Activated CD8-positive, alpha-beta T cell treated with anti-CD3 and anti-CD28 coated beads for 36 hours (primary cell): ENCODE results near the gene CLDN5. TPM values are rescaled to one million over a fixed set of nuclear protein-coding genes. Genes with fewer than 3 reads are reported as not detected.

Experiments used
- ATAC-seq: fragments of 200-7000 bp; cut with Tn5 transposase; one replicate; pipeline ENCODE4 v1.10.0; 2021; ENCODE audit warnings: mild to moderate bottlenecking, moderate library complexity
- CTCF ChIA-PET: fragments of 350-600 bp; sonication (Branson Sonifier 250); formaldehyde crosslinking; loops from one replicate; lab custom pipeline; 2021; ENCODE audit warnings: antibody characterized with exemption; lab: Charles Lee
- POLR2A ChIA-PET: fragments of 350-600 bp; sonication (Branson Sonifier 250); formaldehyde crosslinking; loops from one replicate; lab custom pipeline; 2021; ENCODE audit warnings: antibody characterized with exemption; lab: Charles Lee
- DNase-seq: peaks from one replicate; pipeline ENCODE4 v3.0.0-alpha.2; 2020
- H3K27ac Mint-ChIP-seq: one replicate; pipeline ENCODE4 v1.8.0; 2021; ENCODE audit warnings: mild to moderate bottlenecking, mixed read lengths
- H3K27me3 Mint-ChIP-seq: one replicate; pipeline ENCODE4 v1.8.0; 2021; ENCODE audit warnings: mixed read lengths
- H3K36me3 Mint-ChIP-seq: one replicate; pipeline ENCODE4 v1.8.0; 2021; ENCODE audit warnings: low read depth, mixed read lengths
- H3K4me1 Mint-ChIP-seq: one replicate; pipeline ENCODE4 v1.8.0; 2021; ENCODE audit warnings: low read depth, mixed read lengths
- H3K4me3 Mint-ChIP-seq: one replicate; pipeline ENCODE4 v1.8.0; 2021; ENCODE audit warnings: mild to moderate bottlenecking, moderate library complexity, mixed read lengths
- H3K9me3 Mint-ChIP-seq: one replicate; pipeline ENCODE4 v1.8.0; 2021; ENCODE audit warnings: mixed read lengths
- CTCF ChIP-seq: fragments of 200-600 bp; IDR thresholded peaks from one replicate; pipeline ENCODE4 v1.8.0; 2022; ENCODE audit warnings: antibody characterized with exemption, mild to moderate bottlenecking
- intact Hi-C: fragments of 100-400 bp; cut with micrococcal nuclease; formaldehyde crosslinking; loops from one replicate; pipeline ENCODE4 v1.10.0; 2022
- total RNA-seq, 2 experiments: library from RNA; stranded (reverse); gene quantifications; one replicate each; pipeline ENCODE4 v1.2.3, GENCODE V29; 2021

The CLDN5 gene
- total RNA-seq, 2 experiments from 2014 or later = not detected

- ChIA-PET POLR2A (interaction anchor here (2.4 kb wide), 1 partner anchor 107 kb away, joined by 6 read pairs; no protein-coding TSS in a partner anchor), CTCF (interaction anchor here (0.8 to 2.9 kb wide), 2 partner anchors 21 to 107 kb away, joined by 3 to 10 read pairs; no protein-coding TSS in a partner anchor)
- Mint-ChIP-seq H3K4me3 (no peak overlapping the region), H3K36me3 (peaks cover 20% of the 10 kb centered on the region), H3K27me3 (peaks cover 22% of the 10 kb centered on the region), H3K4me1 (peaks cover 9% of the 10 kb centered on the region), H3K27ac (no peak overlapping the region), H3K9me3 (no peaks in the 10 kb centered on the region)
- intact Hi-C loops = loop anchor here (10.0 kb wide), 1 partner anchor 92 kb away; no protein-coding TSS in a partner anchor
- no peak for TF ChIP-seq CTCF
- no peak for DNase-seq
- no peak for ATAC-seq
Observed at GRCh38 chr22:19522190-19522880, 1.9 kb downstream of the CLDN5 start.

- H3K27ac Mint-ChIP-seq = no peak overlapping the region
- peaks cover 17% of the 10 kb centered on the region for H3K27me3 Mint-ChIP-seq
- no peak overlapping the region for H3K4me3 Mint-ChIP-seq
- peaks cover 25% of the 10 kb centered on the region for H3K36me3 Mint-ChIP-seq
- intact Hi-C loops = loop anchor here (10.0 kb wide), 1 partner anchor 94 kb away; no protein-coding TSS in a partner anchor
- POLR2A ChIA-PET = interaction anchor here (1.0 to 2.4 kb wide), 4 partner anchors 11 to 109 kb away, joined by 3 to 7 read pairs (median 4); no protein-coding TSS in a partner anchor
- ATAC-seq (no peak), DNase-seq (no peak)
- H3K9me3 Mint-ChIP-seq = no peaks in the 10 kb centered on the region
- TF ChIP-seq CTCF = no peak
- CTCF ChIA-PET = no interaction called here
- peaks cover 9% of the 10 kb centered on the region for H3K4me1 Mint-ChIP-seq
Observed at GRCh38 chr22:19520566-19521305, 3.5 kb downstream of the CLDN5 start.

- DNase-seq (no peak), ATAC-seq (no peak)
- no peaks in the 10 kb centered on the region for H3K9me3 Mint-ChIP-seq
- peaks cover 32% of the 10 kb centered on the region for H3K36me3 Mint-ChIP-seq
- peaks cover 8% of the 10 kb centered on the region for H3K4me1 Mint-ChIP-seq
- POLR2A ChIA-PET = interaction anchor here (1.3 kb wide), 1 partner anchor 18 kb away, joined by 7 read pairs; no protein-coding TSS in a partner anchor
- TF ChIP-seq CTCF = no peak
- H3K27me3 Mint-ChIP-seq = peaks cover 14% of the 10 kb centered on the region
- CTCF ChIA-PET = no interaction called here
- H3K4me3 Mint-ChIP-seq = no peak overlapping the region
- intact Hi-C loops = loop anchor here (10.0 kb wide), 1 partner anchor 95 kb away; no protein-coding TSS in a partner anchor
- H3K27ac Mint-ChIP-seq = no peak overlapping the region
Observed at GRCh38 chr22:19520007-19520406, 4.2 kb downstream of the CLDN5 start.

- ChIA-PET POLR2A (no interaction called here), CTCF (interaction anchor here (1.1 to 1.3 kb wide), 3 partner anchors 11 to 110 kb away, joined by 3 read pairs; no protein-coding TSS in a partner anchor)
- Mint-ChIP-seq H3K27me3 (peaks cover 9% of the 10 kb centered on the region), H3K36me3 (peaks cover 39% of the 10 kb centered on the region), H3K4me1 (peaks cover 5% of the 10 kb centered on the region), H3K4me3 (no peak overlapping the region), H3K9me3 (no peaks in the 10 kb centered on the region), H3K27ac (no peak overlapping the region)
- no peak for TF ChIP-seq CTCF
- no peak for DNase-seq
- intact Hi-C loops = no loop called here
- ATAC-seq = no peak
Observed at GRCh38 chr22:19519041-19519926, 4.9 kb downstream of the CLDN5 start.
